BLaER1 treated with 17β-estradiol and CSF1 and Interleukin-3, amounts not matched to agents 10 nM and 100 nM (cell line): ENCODE measurements around the gene PID1.

ENCODE experiments used
- H3K27ac ChIP-seq, 11 experiments: shearing (Covaris generic); formaldehyde crosslinking; 2 replicates each; pipeline ENCODE4 v1.8.1; 2022
- H3K27me3 ChIP-seq, 11 experiments: shearing (Covaris generic); formaldehyde crosslinking; 2 replicates each; pipeline ENCODE4 v1.8.1; 2022
- H3K36me3 ChIP-seq, 11 experiments: shearing (Covaris generic); formaldehyde crosslinking; 2 replicates each; pipeline ENCODE4 v1.8.1; 2022
- H3K4me1 ChIP-seq, 10 experiments: shearing (Covaris generic); formaldehyde crosslinking; 2 replicates each; pipeline ENCODE4 v1.8.1; 2022
- H3K4me2 ChIP-seq, 11 experiments: shearing (Covaris generic); formaldehyde crosslinking; 2 replicates each; pipeline ENCODE4 v1.8.1; 2022
- H3K4me3 ChIP-seq, 10 experiments: shearing (Covaris generic); formaldehyde crosslinking; 2 replicates each; pipeline ENCODE4 v1.8.1; 2022
- H3K9ac ChIP-seq, 11 experiments: shearing (Covaris generic); formaldehyde crosslinking; 2 replicates each; pipeline ENCODE4 v1.8.1; 2022
- H3K9me3 ChIP-seq, 11 experiments: shearing (Covaris generic); formaldehyde crosslinking; replicated peaks in 1 of 11; 2 replicates each; pipeline ENCODE4 v1.8.1; 2022
- H4K20me1 ChIP-seq, 11 experiments: shearing (Covaris generic); formaldehyde crosslinking; 2 replicates each; pipeline ENCODE4 v1.8.1; 2022
- Cebpa-rat ChIP-seq, 11 experiments: shearing (Covaris generic); IDR thresholded peaks; 2 replicates each; pipeline ENCODE4 v1.8.1; 2022

The PID1 gene

GRCh38 chr2:229296536-229296935, 25.4 kb upstream of the PID1 start:
- H3K4me2 ChIP-seq = peak overlapping the region in 5 of 11 experiments; percentile 65 to 86 (median 71); a peak in 10 of 22 replicates
- H3K9me3 ChIP-seq = peaks cover 0 to 15% (median 0%) of the 10 kb centered on the region in 11 experiments; a peak in 4 of 22 replicates
- no peak overlapping the region for H3K9ac ChIP-seq
- H3K36me3 ChIP-seq = no peaks in the 10 kb centered on the region
- TF ChIP-seq Cebpa-rat (IDR thresholded peaks at IDR 0.05) = no peak
- H3K4me1 ChIP-seq = peaks cover 0 to 70% (median 22%) of the 10 kb centered on the region in 10 experiments; a peak in 12 of 20 replicates
- no peaks in the 10 kb centered on the region for H3K27me3 ChIP-seq
- H4K20me1 ChIP-seq = no peaks in the 10 kb centered on the region
- no peak overlapping the region for H3K4me3 ChIP-seq
- H3K27ac ChIP-seq = peak overlapping the region in 4 of 11 experiments; percentile 10 to 50 (median 45); a peak in 7 of 22 replicates

GRCh38 chr2:229296016-229296415, 24.9 kb upstream of the PID1 start:
- no peaks in the 10 kb centered on the region for H3K36me3 ChIP-seq
- H3K4me3 ChIP-seq = no peak overlapping the region
- peaks cover 0 to 64% (median 19%) of the 10 kb centered on the region in 10 experiments; a peak in 12 of 20 replicates for H3K4me1 ChIP-seq
- peak overlapping the region in 4 of 11 experiments; percentile 10 to 50 (median 45); a peak in 7 of 22 replicates for H3K27ac ChIP-seq
- H3K9me3 ChIP-seq = peaks cover 0 to 20% (median 3%) of the 10 kb centered on the region in 11 experiments; a peak in 8 of 22 replicates
- H3K4me2 ChIP-seq = peak overlapping the region in 5 of 11 experiments; percentile 65 to 86 (median 71); a peak in 10 of 22 replicates
- no peak for TF ChIP-seq Cebpa-rat (IDR thresholded peaks at IDR 0.05)
- H4K20me1 ChIP-seq = no peaks in the 10 kb centered on the region
- H3K27me3 ChIP-seq = no peaks in the 10 kb centered on the region
- peak overlapping the region in 1 of 11 experiments; percentile 12; a peak in 3 of 22 replicates for H3K9ac ChIP-seq

GRCh38 chr2:229287823-229288222, 16.7 kb upstream of the PID1 start:
- Histone ChIP-seq H3K27me3 (no peaks in the 10 kb centered on the region), H3K36me3 (no peaks in the 10 kb centered on the region), H3K4me1 (peaks cover 0 to 35% (median 5%) of the 10 kb centered on the region in 10 experiments; a peak in 11 of 20 replicates), H3K9ac (peak overlapping the region in 2 of 11 experiments; percentile 3 to 53; a peak in 2 of 22 replicates), H3K4me3 (no peak overlapping the region), H4K20me1 (no peaks in the 10 kb centered on the region), H3K9me3 (peaks cover 17 to 34% (median 26%) of the 10 kb centered on the region in 11 experiments), H3K4me2 (peak overlapping the region in 5 of 11 experiments; percentile 35 to 81 (median 53); a peak in 9 of 22 replicates), H3K27ac (peak overlapping the region in 6 of 11 experiments; percentile 30 to 86 (median 66); a peak in 9 of 22 replicates)
- no peak for TF ChIP-seq Cebpa-rat (IDR thresholded peaks at IDR 0.05)

- TF ChIP-seq Cebpa-rat (IDR thresholded peaks at IDR 0.05) = 0 out of 22 replicates have a peak, but pooled peaks of 1 of the 11 experiments have one; percentile 32
- Histone ChIP-seq H4K20me1 (no peaks in the 10 kb centered on the region), H3K4me3 (no peak overlapping the region), H3K9ac (peak overlapping the region in 1 of 11 experiments; percentile 15; a peak in 1 of 22 replicates), H3K36me3 (no peaks in the 10 kb centered on the region), H3K27ac (peak overlapping the region in 5 of 11 experiments; percentile 3 to 70 (median 57); a peak in 9 of 22 replicates), H3K4me2 (peak overlapping the region in 5 of 11 experiments; percentile 60 to 77 (median 67); a peak in 10 of 22 replicates), H3K4me1 (peaks cover 0 to 50% (median 6%) of the 10 kb centered on the region in 10 experiments; a peak in 11 of 20 replicates), H3K27me3 (no peaks in the 10 kb centered on the region), H3K9me3 (peaks cover 0 to 5% (median 0%) of the 10 kb centered on the region in 11 experiments; a peak in 4 of 22 replicates)
Observed at GRCh38 chr2:229282758-229283546, 11.9 kb upstream of the PID1 start.

- peaks cover 0 to 44% (median 3%) of the 10 kb centered on the region in 10 experiments; a peak in 9 of 20 replicates for H3K4me1 ChIP-seq
- no peak for TF ChIP-seq Cebpa-rat (IDR thresholded peaks at IDR 0.05)
- H3K36me3 ChIP-seq = no peaks in the 10 kb centered on the region
- no peak overlapping the region for H3K27ac ChIP-seq
- no peak overlapping the region for H3K9ac ChIP-seq
- no peak overlapping the region for H3K4me3 ChIP-seq
- H3K27me3 ChIP-seq = no peaks in the 10 kb centered on the region
- H3K4me2 ChIP-seq = peak overlapping the region in 2 of 11 experiments; percentile 25 to 46; a peak in 2 of 22 replicates
- H3K9me3 ChIP-seq = peaks cover 0 to 5% (median 0%) of the 10 kb centered on the region in 11 experiments; a peak in 2 of 22 replicates
- H4K20me1 ChIP-seq = no peaks in the 10 kb centered on the region
Observed at GRCh38 chr2:229279516-229279915, 8.4 kb upstream of the PID1 start.

- H3K9ac ChIP-seq = no peak overlapping the region
- no peak overlapping the region for H3K4me3 ChIP-seq
- peaks cover 0 to 50% (median 6%) of the 10 kb centered on the region in 10 experiments; a peak in 11 of 20 replicates for H3K4me1 ChIP-seq
- H3K27ac ChIP-seq = peak overlapping the region in 2 of 11 experiments; percentile 18; a peak in 1 of 22 replicates
- peak overlapping the region in 3 of 11 experiments; percentile 7 to 40 (median 25); a peak in 1 of 22 replicates for H3K4me2 ChIP-seq
- H3K9me3 ChIP-seq = peaks cover 0 to 6% (median 4%) of the 10 kb centered on the region in 11 experiments; a peak in 7 of 22 replicates
- H3K27me3 ChIP-seq = no peaks in the 10 kb centered on the region
- TF ChIP-seq Cebpa-rat (IDR thresholded peaks at IDR 0.05) = no peak
- H4K20me1 ChIP-seq = no peaks in the 10 kb centered on the region
- no peaks in the 10 kb centered on the region for H3K36me3 ChIP-seq
Observed at GRCh38 chr2:229275506-229275905, 4.4 kb upstream of the PID1 start.

- no peak for TF ChIP-seq Cebpa-rat (IDR thresholded peaks at IDR 0.05)
- Histone ChIP-seq H3K4me3 (no peak overlapping the region), H3K4me1 (peaks cover 0 to 39% (median 6%) of the 10 kb centered on the region in 10 experiments; a peak in 11 of 20 replicates), H3K9me3 (peaks cover 0 to 15% (median 0%) of the 10 kb centered on the region in 11 experiments; a peak in 7 of 22 replicates), H4K20me1 (no peaks in the 10 kb centered on the region), H3K9ac (no peak overlapping the region), H3K27ac (0 out of 22 replicates have a peak overlapping the region, but pooled peaks of 1 of the 11 experiments have one; percentile 1), H3K27me3 (no peaks in the 10 kb centered on the region), H3K36me3 (no peaks in the 10 kb centered on the region), H3K4me2 (peak overlapping the region in 7 of 11 experiments; percentile 7 to 54 (median 31); a peak in 11 of 22 replicates)
Observed at GRCh38 chr2:229273723-229274338, 2.7 kb upstream of the PID1 start.

GRCh38 chr2:229273006-229273722, 2.1 kb upstream of the PID1 start:
- no peaks in the 10 kb centered on the region for H3K36me3 ChIP-seq
- H3K9me3 ChIP-seq = peaks cover 0 to 15% (median 0%) of the 10 kb centered on the region in 11 experiments; a peak in 7 of 22 replicates
- TF ChIP-seq Cebpa-rat (IDR thresholded peaks at IDR 0.05) = no peak
- H3K9ac ChIP-seq = no peak overlapping the region
- no peak overlapping the region for H3K4me3 ChIP-seq
- H3K27ac ChIP-seq = 0 out of 22 replicates have a peak overlapping the region, but pooled peaks of 1 of the 11 experiments have one; percentile 1
- H3K4me2 ChIP-seq = peak overlapping the region in 7 of 11 experiments; percentile 7 to 54 (median 31); a peak in 13 of 22 replicates
- H4K20me1 ChIP-seq = no peaks in the 10 kb centered on the region
- no peaks in the 10 kb centered on the region for H3K27me3 ChIP-seq
- peaks cover 0 to 39% (median 6%) of the 10 kb centered on the region in 10 experiments; a peak in 11 of 20 replicates for H3K4me1 ChIP-seq
